ENCODE results near the gene SPINK1. TPM values are rescaled to one million over a fixed set of nuclear protein-coding genes. Genes with fewer than 3 reads are reported as not detected.
A peak's percentile ranks its signal among the peaks of the same experiment; 100 is the strongest.

SPINK1 gene
- total and polyA plus RNA-seq, 2 donors (not counting 1 experiment from before 2014, with no cell fraction given), result not detected

DNA sequence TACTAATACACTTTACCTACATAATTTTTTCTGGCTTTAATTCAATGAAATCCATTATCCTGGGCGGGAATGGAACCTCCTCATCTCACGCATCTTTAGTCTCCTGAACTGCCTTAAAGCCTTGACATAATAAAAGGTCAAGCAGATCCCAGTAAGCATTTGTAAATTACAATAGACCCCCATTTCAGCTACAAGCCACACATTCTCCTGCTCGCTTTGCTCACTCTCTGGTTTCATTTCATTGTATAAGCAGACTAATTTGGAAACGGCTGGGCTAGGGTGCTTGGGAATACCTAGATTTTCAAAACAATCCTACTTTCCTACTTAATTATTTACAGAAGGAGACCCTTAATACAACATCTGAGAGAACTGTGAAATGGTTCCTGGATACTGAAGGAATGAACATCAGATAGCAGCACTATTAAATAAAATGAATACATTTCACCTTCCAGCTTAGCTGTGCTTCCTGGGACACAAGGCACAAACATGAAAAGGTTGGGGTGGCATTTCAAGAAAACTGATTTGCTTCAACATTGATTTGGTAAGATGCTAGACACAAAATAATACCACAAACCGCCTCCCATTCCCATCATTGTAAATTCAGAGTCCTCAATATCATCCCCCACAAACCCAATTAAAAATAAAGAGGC lies 50.4 kb downstream of the SPINK1 start:
- TF ChIP-seq, protein P1, sequence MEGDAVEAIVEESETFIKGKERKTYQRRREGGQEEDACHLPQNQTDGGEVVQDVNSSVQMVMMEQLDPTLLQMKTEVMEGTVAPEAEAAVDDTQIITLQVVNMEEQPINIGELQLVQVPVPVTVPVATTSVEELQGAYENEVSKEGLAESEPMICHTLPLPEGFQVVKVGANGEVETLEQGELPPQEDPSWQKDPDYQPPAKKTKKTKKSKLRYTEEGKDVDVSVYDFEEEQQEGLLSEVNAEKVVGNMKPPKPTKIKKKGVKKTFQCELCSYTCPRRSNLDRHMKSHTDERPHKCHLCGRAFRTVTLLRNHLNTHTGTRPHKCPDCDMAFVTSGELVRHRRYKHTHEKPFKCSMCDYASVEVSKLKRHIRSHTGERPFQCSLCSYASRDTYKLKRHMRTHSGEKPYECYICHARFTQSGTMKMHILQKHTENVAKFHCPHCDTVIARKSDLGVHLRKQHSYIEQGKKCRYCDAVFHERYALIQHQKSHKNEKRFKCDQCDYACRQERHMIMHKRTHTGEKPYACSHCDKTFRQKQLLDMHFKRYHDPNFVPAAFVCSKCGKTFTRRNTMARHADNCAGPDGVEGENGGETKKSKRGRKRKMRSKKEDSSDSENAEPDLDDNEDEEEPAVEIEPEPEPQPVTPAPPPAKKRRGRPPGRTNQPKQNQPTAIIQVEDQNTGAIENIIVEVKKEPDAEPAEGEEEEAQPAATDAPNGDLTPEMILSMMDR (conservative IDR thresholded peaks at IDR 0.05 in 1 of 2, IDR thresholded peaks at IDR 0.05 in 1 of 2; ENCODE audit: low read depth in 1 of 2, low read length in 2 of 2), result no peak
- TF ChIP-seq EZH2 (IDR thresholded peaks at IDR 0.05; ENCODE audit: low read length, missing control alignments), result no peak
- DNase-seq (ENCODE audit: low read depth in 2 of 2), result no peak
- Histone ChIP-seq H3K27me3 (ENCODE audit: control insufficient read depth, insufficient read depth, low read length) (no peaks in the 10 kb centered on the region), H3K4me1 (ENCODE audit: control insufficient read depth, extremely low read depth, insufficient read depth, low read length) (no peaks in the 10 kb centered on the region), H3K9me3 (ENCODE audit: control insufficient read depth, insufficient read depth, low read depth, low read length) (no peaks in the 10 kb centered on the region), H3K36me3 (ENCODE audit: control insufficient read depth, insufficient read depth, low read length) (no peaks in the 10 kb centered on the region), H3K4me3 (replicated peaks in 1 of 4; ENCODE audit: control extremely low read depth in 1 of 4, insufficient read depth in 1 of 4, low read depth in 3 of 4, low read length in 4 of 4) (peak overlapping the region in 1 of 4 experiments; percentile 96), H3K79me2 (ENCODE audit: control insufficient read depth, insufficient read depth, low read length) (no peaks in the 10 kb centered on the region), H3K27ac (ENCODE audit: insufficient read depth, low read length) (no peak overlapping the region), H2AFZ (ENCODE audit: low read length) (no peak overlapping the region), H3K4me2 (ENCODE audit: extremely low read depth, insufficient read depth, low read length) (no peak overlapping the region), H3K9ac (ENCODE audit: insufficient read depth, low read length) (no peak overlapping the region), H4K20me1 (ENCODE audit: control insufficient read depth, extremely low read depth, insufficient read depth, low read length) (no peaks in the 10 kb centered on the region)

DNA sequence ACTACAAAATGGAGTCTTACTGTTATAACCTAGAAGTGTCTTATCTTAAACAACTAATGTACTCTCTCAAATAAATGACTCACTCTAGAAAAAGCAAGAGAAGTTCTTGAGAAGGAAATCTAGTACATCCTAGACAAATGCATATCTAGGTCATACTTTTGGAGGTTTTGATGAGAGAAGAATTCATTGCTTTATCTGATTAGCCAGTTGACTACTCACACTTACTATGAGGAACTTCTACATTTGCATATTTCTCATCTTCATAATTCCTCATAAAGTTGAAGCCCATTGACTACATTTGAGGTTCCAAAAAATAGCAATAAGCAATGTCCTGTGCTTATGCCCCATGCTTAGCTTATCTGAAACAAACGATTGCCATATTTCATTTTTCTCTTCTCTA lies 51.8 kb downstream of the SPINK1 start:
- peak in 1 of 2 donors; percentile 2 for DNase-seq (ENCODE audit: low read depth in 2 of 2)
- no peaks in the 10 kb centered on the region for H3K9me3 ChIP-seq (ENCODE audit: control insufficient read depth, insufficient read depth, low read depth, low read length)
- H3K4me1 ChIP-seq (ENCODE audit: control insufficient read depth, extremely low read depth, insufficient read depth, low read length), result no peaks in the 10 kb centered on the region
- H3K27ac ChIP-seq (ENCODE audit: insufficient read depth, low read length), result no peak overlapping the region
- no peak overlapping the region for H3K4me3 ChIP-seq (replicated peaks in 1 of 4; ENCODE audit: control extremely low read depth in 1 of 4, insufficient read depth in 1 of 4, low read depth in 3 of 4, low read length in 4 of 4)
- no peak overlapping the region for H2AFZ ChIP-seq (ENCODE audit: low read length)
- no peaks in the 10 kb centered on the region for H4K20me1 ChIP-seq (ENCODE audit: control insufficient read depth, extremely low read depth, insufficient read depth, low read length)
- TF ChIP-seq, protein P1 (conservative IDR thresholded peaks at IDR 0.05 in 1 of 2, IDR thresholded peaks at IDR 0.05 in 1 of 2; ENCODE audit: low read depth in 1 of 2, low read length in 2 of 2), result no peak
- no peak for TF ChIP-seq EZH2 (IDR thresholded peaks at IDR 0.05; ENCODE audit: low read length, missing control alignments)
- no peak overlapping the region for H3K4me2 ChIP-seq (ENCODE audit: extremely low read depth, insufficient read depth, low read length)
- no peaks in the 10 kb centered on the region for H3K36me3 ChIP-seq (ENCODE audit: control insufficient read depth, insufficient read depth, low read length)
- H3K9ac ChIP-seq (ENCODE audit: insufficient read depth, low read length), result no peak overlapping the region
- H3K27me3 ChIP-seq (ENCODE audit: control insufficient read depth, insufficient read depth, low read length), result no peaks in the 10 kb centered on the region
- H3K79me2 ChIP-seq (ENCODE audit: control insufficient read depth, insufficient read depth, low read length), result no peaks in the 10 kb centered on the region

DNA sequence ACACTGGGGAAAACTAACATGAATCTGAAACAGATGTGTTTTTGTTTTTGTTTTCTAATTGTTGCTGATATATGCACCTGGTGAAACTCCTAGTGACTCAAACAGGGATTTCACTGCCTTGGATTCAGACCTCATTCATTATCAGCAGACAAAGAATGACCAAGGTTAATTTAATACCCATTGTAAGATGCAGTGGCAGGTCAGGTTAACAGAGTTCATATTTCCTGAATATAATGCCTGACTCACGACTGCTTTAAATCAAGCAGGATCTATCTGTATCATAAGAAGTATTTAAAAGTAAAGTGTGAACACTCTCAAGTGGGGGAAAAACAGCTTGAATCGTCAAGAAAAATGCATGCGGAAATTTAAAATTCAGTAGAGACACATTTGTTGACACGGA lies 54.5 kb downstream of the SPINK1 start:
- Histone ChIP-seq H3K9ac (ENCODE audit: insufficient read depth, low read length) (no peak overlapping the region), H3K9me3 (ENCODE audit: control insufficient read depth, insufficient read depth, low read depth, low read length) (no peaks in the 10 kb centered on the region), H3K79me2 (ENCODE audit: control insufficient read depth, insufficient read depth, low read length) (no peaks in the 10 kb centered on the region), H2AFZ (ENCODE audit: low read length) (no peak overlapping the region), H3K27me3 (ENCODE audit: control insufficient read depth, insufficient read depth, low read length) (no peaks in the 10 kb centered on the region), H3K27ac (ENCODE audit: insufficient read depth, low read length) (no peak overlapping the region), H3K4me2 (ENCODE audit: extremely low read depth, insufficient read depth, low read length) (no peak overlapping the region), H3K36me3 (ENCODE audit: control insufficient read depth, insufficient read depth, low read length) (no peaks in the 10 kb centered on the region), H3K4me1 (ENCODE audit: control insufficient read depth, extremely low read depth, insufficient read depth, low read length) (no peaks in the 10 kb centered on the region), H3K4me3 (replicated peaks in 1 of 4; ENCODE audit: control extremely low read depth in 1 of 4, insufficient read depth in 1 of 4, low read depth in 3 of 4, low read length in 4 of 4) (no peak overlapping the region), H4K20me1 (ENCODE audit: control insufficient read depth, extremely low read depth, insufficient read depth, low read length) (no peaks in the 10 kb centered on the region)
- no peak for TF ChIP-seq EZH2 (IDR thresholded peaks at IDR 0.05; ENCODE audit: low read length, missing control alignments)
- TF ChIP-seq, protein P1 (conservative IDR thresholded peaks at IDR 0.05 in 1 of 2, IDR thresholded peaks at IDR 0.05 in 1 of 2; ENCODE audit: low read depth in 1 of 2, low read length in 2 of 2), result no peak
- DNase-seq (ENCODE audit: low read depth in 2 of 2), result no peak

Other genes starting within 250 kb of the SPINK1 start
- gene JAKMIP2, start 48.9 kb downstream of the SPINK1 start, total RNA-seq, result 0.51 and 1.3 TPM in 2 replicates
- 0.51 and 6.5 TPM in 2 replicates for gene JAKMIP2, start 48.9 kb downstream of the SPINK1 start, polyA plus RNA-seq
- gene SCGB3A2, start 47.0 kb upstream of the SPINK1 start, total RNA-seq, result not detected in 2 replicates
- not detected in 2 replicates for gene SCGB3A2, start 47.0 kb upstream of the SPINK1 start, polyA plus RNA-seq
- gene C5orf46, start 74.9 kb upstream of the SPINK1 start, total RNA-seq, result not detected in 2 replicates
- gene C5orf46, start 74.9 kb upstream of the SPINK1 start, polyA plus RNA-seq, result not detected in 2 replicates
- not detected in 2 replicates for gene SPINK5, start 232.3 kb upstream of the SPINK1 start, total RNA-seq
- gene SPINK5, start 232.3 kb upstream of the SPINK1 start, polyA plus RNA-seq, result not detected in 2 replicates

Measured in fibroblast of lung (primary cell).